Epithelial cell of esophagus (primary cell): ENCODE data around the gene PHLDA1.

Experiments
- DNase-seq: peaks from one replicate; pipeline ENCODE4 v3.0.0; 2010; ENCODE audit warnings: low read depth
- H3K4me3 ChIP-seq: 2 replicates; pipeline ENCODE4 v1.5.1; 2011; ENCODE audit warnings: mild to moderate bottlenecking, low read length, control low read depth
- TF ChIP-seq, protein P1 (sequence below): IDR thresholded peaks from 2 replicates; pipeline ENCODE4 v1.5.1; 2011; ENCODE audit warnings: low read depth, mild to moderate bottlenecking, low read length, control low read depth, inconsistent platforms; ENCODE audit not compliant: insufficient read depth; ENCODE audit errors: missing control alignments

Gene PHLDA1

DNA sequence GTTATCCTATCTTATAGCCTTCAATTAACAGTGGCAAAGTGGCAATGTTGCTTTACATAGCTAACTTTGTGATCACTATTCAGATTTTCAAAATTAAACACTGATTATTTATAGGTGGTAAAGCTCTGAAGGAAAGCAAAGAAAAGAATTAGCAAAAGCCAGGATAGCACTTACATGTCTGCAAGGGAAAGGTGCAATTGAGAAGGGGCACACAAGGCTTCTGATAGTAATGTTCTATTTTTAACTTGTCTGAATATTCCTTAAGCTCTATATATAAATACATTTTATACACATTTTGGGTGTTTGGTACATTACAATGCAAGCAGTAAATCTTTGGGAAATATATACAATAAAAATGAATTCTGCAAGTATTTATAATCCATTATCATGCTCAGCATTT, 42.0 kb upstream of the PHLDA1 start:
- TF ChIP-seq, protein P1, sequence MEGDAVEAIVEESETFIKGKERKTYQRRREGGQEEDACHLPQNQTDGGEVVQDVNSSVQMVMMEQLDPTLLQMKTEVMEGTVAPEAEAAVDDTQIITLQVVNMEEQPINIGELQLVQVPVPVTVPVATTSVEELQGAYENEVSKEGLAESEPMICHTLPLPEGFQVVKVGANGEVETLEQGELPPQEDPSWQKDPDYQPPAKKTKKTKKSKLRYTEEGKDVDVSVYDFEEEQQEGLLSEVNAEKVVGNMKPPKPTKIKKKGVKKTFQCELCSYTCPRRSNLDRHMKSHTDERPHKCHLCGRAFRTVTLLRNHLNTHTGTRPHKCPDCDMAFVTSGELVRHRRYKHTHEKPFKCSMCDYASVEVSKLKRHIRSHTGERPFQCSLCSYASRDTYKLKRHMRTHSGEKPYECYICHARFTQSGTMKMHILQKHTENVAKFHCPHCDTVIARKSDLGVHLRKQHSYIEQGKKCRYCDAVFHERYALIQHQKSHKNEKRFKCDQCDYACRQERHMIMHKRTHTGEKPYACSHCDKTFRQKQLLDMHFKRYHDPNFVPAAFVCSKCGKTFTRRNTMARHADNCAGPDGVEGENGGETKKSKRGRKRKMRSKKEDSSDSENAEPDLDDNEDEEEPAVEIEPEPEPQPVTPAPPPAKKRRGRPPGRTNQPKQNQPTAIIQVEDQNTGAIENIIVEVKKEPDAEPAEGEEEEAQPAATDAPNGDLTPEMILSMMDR: no peak
- H3K4me3 ChIP-seq: no peak overlapping the region
- no peak for DNase-seq

DNA sequence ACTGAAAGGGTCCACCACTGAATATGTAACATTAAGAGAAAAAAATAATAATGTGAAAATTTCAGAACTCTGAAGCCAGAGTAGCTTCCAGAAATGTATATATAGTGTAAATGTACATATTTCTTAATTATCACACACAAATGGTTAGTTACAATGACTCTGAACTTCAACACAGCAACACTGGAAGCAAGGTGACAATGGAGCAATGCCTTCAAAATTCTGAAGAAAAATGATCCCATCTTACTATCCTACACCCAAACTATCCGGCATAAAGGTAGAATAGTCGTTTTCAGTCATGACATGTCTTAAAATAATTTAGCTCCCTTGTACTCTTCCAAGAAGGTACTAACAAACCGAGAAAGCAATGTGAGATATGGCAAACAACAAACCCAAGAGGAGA, 41.0 kb upstream of the PHLDA1 start:
- no peak for DNase-seq
- no peak overlapping the region for H3K4me3 ChIP-seq
- TF ChIP-seq, protein P1: no peak

DNA sequence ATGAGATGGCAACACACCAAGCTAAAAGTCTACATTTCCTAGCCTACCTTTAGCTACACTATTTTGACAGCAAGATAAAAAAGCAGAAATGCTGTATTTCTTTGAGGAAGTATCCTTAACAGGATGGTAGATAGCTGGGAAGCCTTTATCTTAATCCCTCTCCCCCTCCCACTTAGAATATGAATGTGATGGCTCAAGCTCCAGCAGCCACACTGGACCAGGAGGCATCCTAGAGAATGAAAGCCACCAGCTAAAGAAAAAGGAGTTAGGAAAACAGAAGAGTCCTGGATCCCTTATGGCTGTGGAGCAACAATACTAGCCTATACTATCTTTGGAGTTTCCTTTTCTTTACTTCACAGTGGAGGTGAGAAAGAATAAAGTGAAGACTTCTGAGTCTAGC, 37.8 kb upstream of the PHLDA1 start:
- TF ChIP-seq, protein P1: no peak
- no peak overlapping the region for H3K4me3 ChIP-seq
- DNase-seq: no peak

DNA sequence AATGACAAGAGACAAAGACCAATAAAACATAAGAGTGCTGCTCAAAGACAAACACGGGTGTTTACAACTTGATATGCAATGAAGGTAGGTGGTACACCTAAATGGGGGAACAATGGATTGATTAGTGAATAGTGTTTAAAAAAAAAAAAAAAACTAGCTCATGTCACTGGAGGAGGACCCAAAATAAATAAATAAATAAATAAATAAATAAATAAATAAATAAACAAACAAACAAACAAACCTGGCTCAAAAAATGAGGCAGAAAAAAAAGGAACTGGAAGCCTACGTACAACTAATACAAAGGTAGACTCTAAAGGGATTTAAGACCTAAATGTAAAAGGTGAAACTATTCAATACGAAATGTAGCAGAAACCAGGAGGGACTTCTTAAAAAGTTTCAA, 34.3 kb upstream of the PHLDA1 start:
- DNase-seq: no peak
- TF ChIP-seq, protein P1: no peak
- H3K4me3 ChIP-seq: no peak overlapping the region

DNA sequence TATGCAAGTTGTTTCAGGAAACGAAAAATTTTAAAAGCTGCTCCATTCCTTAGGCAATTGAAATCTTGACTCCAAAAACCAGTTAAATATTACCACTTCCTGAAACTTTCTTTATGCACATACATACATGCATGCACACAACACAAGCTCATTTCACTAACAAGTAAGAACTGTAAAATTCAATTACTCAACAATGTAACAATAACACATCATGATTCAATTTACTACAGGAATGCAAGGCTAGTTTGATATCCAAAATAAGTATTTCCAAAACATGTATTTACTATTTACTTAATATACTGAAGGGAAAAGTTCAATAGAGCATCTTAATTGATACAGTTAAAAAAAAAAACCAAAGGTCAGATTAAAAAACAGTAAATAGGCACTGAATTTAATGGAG, 33.3 kb upstream of the PHLDA1 start:
- no peak overlapping the region for H3K4me3 ChIP-seq
- TF ChIP-seq, protein P1: no peak
- no peak for DNase-seq

DNA sequence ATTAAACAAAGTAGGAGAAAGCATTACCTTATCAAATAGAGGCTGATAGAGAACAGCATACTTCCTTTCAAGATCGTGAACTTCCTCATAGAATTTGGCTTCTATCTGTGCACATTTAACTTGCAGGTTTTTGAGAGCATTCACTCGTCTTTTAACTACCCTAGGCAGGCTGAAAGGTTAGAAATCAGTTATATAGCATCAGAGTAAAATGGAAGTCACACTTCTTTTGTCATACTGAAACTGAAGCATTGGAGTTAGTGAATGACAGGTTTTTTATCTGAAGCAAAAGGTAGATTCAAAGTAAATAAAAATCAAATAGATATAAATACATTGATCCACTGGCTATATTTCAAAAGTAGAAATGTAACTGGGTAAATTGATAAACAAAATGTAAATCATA, 28.5 kb upstream of the PHLDA1 start:
- no peak for DNase-seq
- H3K4me3 ChIP-seq: no peak overlapping the region
- TF ChIP-seq, protein P1: no peak

DNA sequence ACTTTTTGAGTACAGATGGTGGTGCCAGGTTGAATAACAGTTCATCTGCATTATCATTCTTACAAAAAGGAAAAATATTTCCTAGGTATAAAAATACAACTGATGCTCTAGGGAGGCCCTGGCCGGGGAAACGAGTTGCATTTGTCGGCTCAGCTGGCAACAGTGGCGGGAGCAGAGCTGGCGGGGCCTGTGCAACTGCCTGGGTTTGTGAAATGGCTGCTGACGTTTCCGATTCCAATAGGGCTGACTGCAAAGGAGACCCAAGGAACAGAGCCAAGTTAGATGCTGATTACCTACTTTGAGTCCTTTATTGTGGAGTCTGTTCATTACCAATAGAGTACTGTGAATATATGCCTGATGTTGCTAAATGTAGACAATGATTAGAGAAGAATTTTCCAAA, 25.8 kb upstream of the PHLDA1 start:
- no peak for DNase-seq
- H3K4me3 ChIP-seq: no peak overlapping the region
- TF ChIP-seq, protein P1: no peak
